Esophagus squamous epithelium (tissue), 4 donors: ENCODE data around the gene HECW1.

Experiments
- POLR2A ChIP-seq, 4 donors: fragments of 450-650 bp; IDR thresholded peaks; one replicate each; pipeline ENCODE4 v1.6.1; 2017; ENCODE audit warnings: antibody characterized with exemption in 4 of 4, mild to moderate bottlenecking in 4 of 4, moderate library complexity in 3 of 4
- TF ChIP-seq, protein P1 (sequence below), 6 experiments: fragments of 450-650 bp in 4 of 6; fragments of 200-600 bp in 2 of 6; sonication (generic) in 2 of 6; IDR thresholded peaks; one replicate each; pipeline ENCODE4 v1.5.1; 2016 to 2019; ENCODE audit warnings: antibody characterized with exemption in 6 of 6, mild to moderate bottlenecking in 4 of 6, moderate library complexity in 4 of 6

DNA sequence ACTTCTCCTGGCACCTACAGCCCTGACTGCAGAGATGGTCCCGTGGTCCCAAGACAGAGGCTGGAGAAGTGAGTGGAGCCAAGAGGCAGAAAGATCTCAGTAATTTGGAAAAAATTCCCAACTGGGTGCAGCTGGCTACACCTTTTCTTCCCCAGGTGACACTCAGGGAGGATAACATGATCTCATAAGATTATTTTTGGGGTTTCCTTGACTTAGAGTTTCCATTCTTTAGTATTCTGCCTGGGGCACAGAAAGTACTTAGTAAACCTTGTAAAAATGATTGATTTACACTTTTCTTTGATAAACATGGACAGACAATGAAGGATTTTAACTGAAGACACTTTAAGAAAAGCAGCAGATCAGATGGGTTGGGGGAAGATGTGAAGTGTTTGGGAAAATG is 38.6 kb downstream of the HECW1 start:
- TF ChIP-seq, protein P1, sequence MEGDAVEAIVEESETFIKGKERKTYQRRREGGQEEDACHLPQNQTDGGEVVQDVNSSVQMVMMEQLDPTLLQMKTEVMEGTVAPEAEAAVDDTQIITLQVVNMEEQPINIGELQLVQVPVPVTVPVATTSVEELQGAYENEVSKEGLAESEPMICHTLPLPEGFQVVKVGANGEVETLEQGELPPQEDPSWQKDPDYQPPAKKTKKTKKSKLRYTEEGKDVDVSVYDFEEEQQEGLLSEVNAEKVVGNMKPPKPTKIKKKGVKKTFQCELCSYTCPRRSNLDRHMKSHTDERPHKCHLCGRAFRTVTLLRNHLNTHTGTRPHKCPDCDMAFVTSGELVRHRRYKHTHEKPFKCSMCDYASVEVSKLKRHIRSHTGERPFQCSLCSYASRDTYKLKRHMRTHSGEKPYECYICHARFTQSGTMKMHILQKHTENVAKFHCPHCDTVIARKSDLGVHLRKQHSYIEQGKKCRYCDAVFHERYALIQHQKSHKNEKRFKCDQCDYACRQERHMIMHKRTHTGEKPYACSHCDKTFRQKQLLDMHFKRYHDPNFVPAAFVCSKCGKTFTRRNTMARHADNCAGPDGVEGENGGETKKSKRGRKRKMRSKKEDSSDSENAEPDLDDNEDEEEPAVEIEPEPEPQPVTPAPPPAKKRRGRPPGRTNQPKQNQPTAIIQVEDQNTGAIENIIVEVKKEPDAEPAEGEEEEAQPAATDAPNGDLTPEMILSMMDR (IDR thresholded peaks at IDR 0.05), result no peak
- TF ChIP-seq POLR2A (IDR thresholded peaks at IDR 0.05), result no peak
